PC-3 (cell line): ENCODE data around the gene TOMM20.

Experiments used
- EZH2phosphoT487 ChIP-seq: fragments of 300-600 bp; sonication (generic); IDR thresholded peaks from 2 replicates; pipeline ENCODE4 v1.6.1; 2018; ENCODE audit warnings: mild to moderate bottlenecking, antibody characterized with exemption, low read length, borderline replicate concordance
- TF ChIP-seq, protein P1 (sequence below): fragments of 300-600 bp; sonication (generic); conservative IDR thresholded peaks from 2 replicates; pipeline ENCODE4 v1.5.1; 2017; ENCODE audit warnings: antibody characterized with exemption, low read depth, mild to moderate bottlenecking, low read length

DNA sequence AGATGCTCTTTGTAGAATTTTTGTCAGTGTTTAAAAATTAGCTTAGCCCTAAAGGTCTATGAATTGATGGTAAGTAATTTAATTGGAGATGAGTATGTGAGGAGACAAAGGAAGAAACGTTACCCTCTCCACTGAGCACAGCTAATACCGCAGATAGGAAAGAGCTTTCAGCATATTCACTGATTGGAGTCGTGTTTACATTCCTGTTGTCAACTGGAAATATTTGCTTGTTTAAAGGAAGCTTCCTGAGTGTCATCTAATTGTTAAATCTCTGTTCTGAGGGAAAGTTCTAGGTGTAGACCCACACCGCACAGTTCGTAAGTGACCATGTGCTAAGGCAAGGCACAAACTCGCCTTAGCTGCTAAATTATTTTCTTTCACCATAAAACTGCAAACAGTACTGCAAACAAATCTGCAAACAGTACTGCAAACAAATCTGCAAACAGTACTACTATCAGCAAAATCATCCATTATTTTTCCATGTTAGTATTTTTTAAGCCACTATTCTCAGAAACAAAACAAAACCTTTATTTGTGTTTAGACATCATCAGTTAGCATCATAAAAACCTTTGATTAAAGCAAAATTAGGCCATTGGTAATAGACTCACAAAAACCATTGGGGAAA is 32.6 kb downstream of the TOMM20 start:
- TF ChIP-seq, protein P1, sequence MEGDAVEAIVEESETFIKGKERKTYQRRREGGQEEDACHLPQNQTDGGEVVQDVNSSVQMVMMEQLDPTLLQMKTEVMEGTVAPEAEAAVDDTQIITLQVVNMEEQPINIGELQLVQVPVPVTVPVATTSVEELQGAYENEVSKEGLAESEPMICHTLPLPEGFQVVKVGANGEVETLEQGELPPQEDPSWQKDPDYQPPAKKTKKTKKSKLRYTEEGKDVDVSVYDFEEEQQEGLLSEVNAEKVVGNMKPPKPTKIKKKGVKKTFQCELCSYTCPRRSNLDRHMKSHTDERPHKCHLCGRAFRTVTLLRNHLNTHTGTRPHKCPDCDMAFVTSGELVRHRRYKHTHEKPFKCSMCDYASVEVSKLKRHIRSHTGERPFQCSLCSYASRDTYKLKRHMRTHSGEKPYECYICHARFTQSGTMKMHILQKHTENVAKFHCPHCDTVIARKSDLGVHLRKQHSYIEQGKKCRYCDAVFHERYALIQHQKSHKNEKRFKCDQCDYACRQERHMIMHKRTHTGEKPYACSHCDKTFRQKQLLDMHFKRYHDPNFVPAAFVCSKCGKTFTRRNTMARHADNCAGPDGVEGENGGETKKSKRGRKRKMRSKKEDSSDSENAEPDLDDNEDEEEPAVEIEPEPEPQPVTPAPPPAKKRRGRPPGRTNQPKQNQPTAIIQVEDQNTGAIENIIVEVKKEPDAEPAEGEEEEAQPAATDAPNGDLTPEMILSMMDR = no peak
- no peak for TF ChIP-seq EZH2phosphoT487
